HL-60 (cell line): ENCODE measurements around the gene PDK2.

ENCODE experiments used
- DNase-seq, 2 experiments: peaks; one replicate each; pipeline ENCODE4 v3.0.0-alpha.2; 2010 to 2020; ENCODE audit warnings: low read depth in 1 of 2, low spot score in 1 of 2
- H3K27ac ChIP-seq: fragments of 250-450 bp; sonication (Bioruptor Pico); replicated peaks from 2 replicates; pipeline ENCODE4 v1.5.1; 2020; ENCODE audit warnings: mild to moderate bottlenecking, moderate library complexity
- H3K27me3 ChIP-seq: fragments of 250-450 bp; sonication (Bioruptor Pico); 2 replicates; pipeline ENCODE4 v1.5.1; 2021; ENCODE audit warnings: mild to moderate bottlenecking, moderate library complexity; ENCODE audit not compliant: insufficient read depth, poor library complexity, severe bottlenecking
- H3K4me3 ChIP-seq: replicated peaks from 2 replicates; pipeline ENCODE4 v1.5.1; 2011; ENCODE audit warnings: mild to moderate bottlenecking, control low read depth, low read length; ENCODE audit not compliant: insufficient read depth
- GABPA ChIP-seq: IDR thresholded peaks from 2 replicates; pipeline ENCODE4 v1.6.1; 2012; ENCODE audit warnings: low read depth
- POLR2AphosphoS5 ChIP-seq: IDR thresholded peaks from 2 replicates; pipeline ENCODE4 v1.6.1; 2012; ENCODE audit warnings: low read depth
- SPI1 ChIP-seq: IDR thresholded peaks from 2 replicates; pipeline ENCODE4 v1.6.1; 2012; ENCODE audit warnings: low read depth, mild to moderate bottlenecking, borderline replicate concordance
- TF ChIP-seq, protein P1 (sequence below): IDR thresholded peaks from 2 replicates; pipeline ENCODE4 v1.6.1; 2012; ENCODE audit warnings: low read depth; ENCODE audit not compliant: insufficient replicate concordance
- TF ChIP-seq, protein P2 (sequence below): IDR thresholded peaks from one replicate; pipeline ENCODE4 v1.5.1; 2011; ENCODE audit warnings: low read length, control low read depth, inconsistent platforms; ENCODE audit not compliant: insufficient read depth

Gene PDK2

DNA sequence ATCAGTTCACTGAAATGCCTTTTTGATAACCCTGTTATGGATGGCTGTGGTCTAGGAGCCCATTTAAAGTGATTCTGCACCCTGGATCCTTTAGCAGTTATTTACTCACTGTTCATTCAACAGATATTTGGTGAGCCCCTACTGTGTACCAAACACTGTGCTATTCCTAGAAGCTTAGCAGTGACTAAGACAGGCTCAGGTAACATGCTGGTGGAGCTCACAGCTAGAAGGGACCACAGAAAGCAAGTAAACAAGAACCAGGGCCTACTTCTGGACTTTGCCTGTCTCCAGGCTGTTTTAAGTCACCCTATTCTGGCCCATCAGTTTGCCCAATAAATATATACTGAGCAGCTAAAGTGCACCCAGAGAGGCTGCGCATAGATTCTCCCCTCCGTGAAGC, 28.2 kb upstream of the PDK2 start:
- H3K4me3 ChIP-seq: no peak overlapping the region
- DNase-seq: no peak
- TF ChIP-seq, protein P1, sequence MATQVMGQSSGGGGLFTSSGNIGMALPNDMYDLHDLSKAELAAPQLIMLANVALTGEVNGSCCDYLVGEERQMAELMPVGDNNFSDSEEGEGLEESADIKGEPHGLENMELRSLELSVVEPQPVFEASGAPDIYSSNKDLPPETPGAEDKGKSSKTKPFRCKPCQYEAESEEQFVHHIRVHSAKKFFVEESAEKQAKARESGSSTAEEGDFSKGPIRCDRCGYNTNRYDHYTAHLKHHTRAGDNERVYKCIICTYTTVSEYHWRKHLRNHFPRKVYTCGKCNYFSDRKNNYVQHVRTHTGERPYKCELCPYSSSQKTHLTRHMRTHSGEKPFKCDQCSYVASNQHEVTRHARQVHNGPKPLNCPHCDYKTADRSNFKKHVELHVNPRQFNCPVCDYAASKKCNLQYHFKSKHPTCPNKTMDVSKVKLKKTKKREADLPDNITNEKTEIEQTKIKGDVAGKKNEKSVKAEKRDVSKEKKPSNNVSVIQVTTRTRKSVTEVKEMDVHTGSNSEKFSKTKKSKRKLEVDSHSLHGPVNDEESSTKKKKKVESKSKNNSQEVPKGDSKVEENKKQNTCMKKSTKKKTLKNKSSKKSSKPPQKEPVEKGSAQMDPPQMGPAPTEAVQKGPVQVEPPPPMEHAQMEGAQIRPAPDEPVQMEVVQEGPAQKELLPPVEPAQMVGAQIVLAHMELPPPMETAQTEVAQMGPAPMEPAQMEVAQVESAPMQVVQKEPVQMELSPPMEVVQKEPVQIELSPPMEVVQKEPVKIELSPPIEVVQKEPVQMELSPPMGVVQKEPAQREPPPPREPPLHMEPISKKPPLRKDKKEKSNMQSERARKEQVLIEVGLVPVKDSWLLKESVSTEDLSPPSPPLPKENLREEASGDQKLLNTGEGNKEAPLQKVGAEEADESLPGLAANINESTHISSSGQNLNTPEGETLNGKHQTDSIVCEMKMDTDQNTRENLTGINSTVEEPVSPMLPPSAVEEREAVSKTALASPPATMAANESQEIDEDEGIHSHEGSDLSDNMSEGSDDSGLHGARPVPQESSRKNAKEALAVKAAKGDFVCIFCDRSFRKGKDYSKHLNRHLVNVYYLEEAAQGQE: no peak
- TF ChIP-seq SPI1 (no peak), POLR2AphosphoS5 (no peak), GABPA (no peak)
- TF ChIP-seq, protein P2, sequence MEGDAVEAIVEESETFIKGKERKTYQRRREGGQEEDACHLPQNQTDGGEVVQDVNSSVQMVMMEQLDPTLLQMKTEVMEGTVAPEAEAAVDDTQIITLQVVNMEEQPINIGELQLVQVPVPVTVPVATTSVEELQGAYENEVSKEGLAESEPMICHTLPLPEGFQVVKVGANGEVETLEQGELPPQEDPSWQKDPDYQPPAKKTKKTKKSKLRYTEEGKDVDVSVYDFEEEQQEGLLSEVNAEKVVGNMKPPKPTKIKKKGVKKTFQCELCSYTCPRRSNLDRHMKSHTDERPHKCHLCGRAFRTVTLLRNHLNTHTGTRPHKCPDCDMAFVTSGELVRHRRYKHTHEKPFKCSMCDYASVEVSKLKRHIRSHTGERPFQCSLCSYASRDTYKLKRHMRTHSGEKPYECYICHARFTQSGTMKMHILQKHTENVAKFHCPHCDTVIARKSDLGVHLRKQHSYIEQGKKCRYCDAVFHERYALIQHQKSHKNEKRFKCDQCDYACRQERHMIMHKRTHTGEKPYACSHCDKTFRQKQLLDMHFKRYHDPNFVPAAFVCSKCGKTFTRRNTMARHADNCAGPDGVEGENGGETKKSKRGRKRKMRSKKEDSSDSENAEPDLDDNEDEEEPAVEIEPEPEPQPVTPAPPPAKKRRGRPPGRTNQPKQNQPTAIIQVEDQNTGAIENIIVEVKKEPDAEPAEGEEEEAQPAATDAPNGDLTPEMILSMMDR: no peak
- H3K27ac ChIP-seq: no peak overlapping the region
- H3K27me3 ChIP-seq: peaks cover 3% of the 10 kb centered on the region

DNA sequence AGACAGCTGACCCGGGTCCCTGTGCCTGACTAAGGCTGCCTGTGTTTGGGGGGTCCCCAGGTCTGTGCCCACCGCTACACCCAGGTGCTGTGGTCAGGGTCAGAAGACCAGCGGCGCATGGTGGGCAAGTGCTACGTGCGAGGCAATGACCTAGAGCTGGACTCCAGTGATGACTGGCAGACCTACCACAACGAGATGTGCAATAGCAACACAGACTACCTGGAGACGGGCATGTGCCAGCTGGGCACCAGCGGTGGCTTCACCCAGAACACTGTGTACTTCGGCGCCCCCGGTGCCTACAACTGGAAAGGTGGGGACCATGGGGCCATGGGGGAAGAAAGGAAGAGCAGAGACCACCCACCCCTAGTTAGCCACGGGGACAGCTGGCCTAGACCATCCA, 27.2 kb upstream of the PDK2 start:
- H3K27me3 ChIP-seq: peaks cover 3% of the 10 kb centered on the region
- H3K4me3 ChIP-seq: no peak overlapping the region
- DNase-seq: no peak
- TF ChIP-seq, protein P2: no peak
- TF ChIP-seq, protein P1: no peak
- TF ChIP-seq POLR2AphosphoS5: no peak
- no peak for TF ChIP-seq SPI1
- TF ChIP-seq GABPA: no peak
- H3K27ac ChIP-seq: no peak overlapping the region

DNA sequence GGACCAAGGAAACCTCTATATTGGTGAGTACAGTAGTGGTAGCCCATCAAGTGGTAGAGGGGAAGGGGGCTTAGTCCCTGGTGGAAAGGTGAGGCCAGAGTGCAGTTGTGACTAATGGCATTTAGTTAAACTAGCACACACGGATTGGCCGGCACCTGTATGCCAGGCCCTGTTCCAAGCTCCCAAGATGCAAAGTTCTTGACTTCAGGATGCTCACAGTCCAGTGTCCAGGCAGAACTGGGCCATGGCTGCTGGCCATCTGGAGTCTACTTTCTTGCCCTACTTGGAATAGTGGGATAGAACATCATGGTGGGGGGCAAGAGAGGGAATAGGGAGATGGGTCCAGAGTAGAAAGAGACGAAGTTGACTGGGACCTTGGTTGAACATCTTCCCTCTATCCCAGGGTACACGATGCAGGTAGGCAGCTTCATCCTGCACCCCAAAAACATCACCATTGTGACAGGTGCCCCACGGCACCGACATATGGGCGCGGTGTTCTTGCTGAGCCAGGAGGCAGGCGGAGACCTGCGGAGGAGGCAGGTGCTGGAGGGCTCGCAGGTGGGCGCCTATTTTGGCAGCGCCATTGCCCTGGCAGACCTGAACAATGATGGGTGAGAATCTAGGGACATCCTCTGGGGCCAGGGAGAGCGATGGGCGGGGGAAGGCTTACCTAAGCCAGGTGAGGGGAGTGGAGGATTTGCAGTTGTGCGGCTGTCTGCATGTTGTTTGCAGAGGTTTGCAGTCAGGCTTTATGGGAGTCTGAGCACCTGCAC, 24.1 kb upstream of the PDK2 start:
- no peak overlapping the region for H3K27ac ChIP-seq

More for the DNA sequence above, 24.1 kb upstream of the PDK2 start:
- H3K4me3 ChIP-seq: no peak overlapping the region
- TF ChIP-seq POLR2AphosphoS5 (no peak), SPI1 (no peak), GABPA (no peak)
- TF ChIP-seq, protein P1: no peak
- TF ChIP-seq, protein P2: no peak
- DNase-seq: no peak
- H3K27me3 ChIP-seq: peaks cover 4% of the 10 kb centered on the region
